Measurements from ENCODE around the gene TRIM72. TPM values are rescaled to one million over a fixed set of nuclear protein-coding genes. Genes with fewer than 3 reads are reported as not detected.

TRIM72 gene
- total and polyA plus RNA-seq, 2 of the 8 experiments (the other 6 are each of a cell fraction or from before 2014, with no cell fraction given): 0.57 to 2.1 TPM

- H3K23ac ChIP-seq (ENCODE audit: insufficient read length): no peak overlapping the region
- peaks cover 3% of the 10 kb centered on the region; the same call in 1 of the 2 replicates for H3K23me2 ChIP-seq (ENCODE audit: low read depth, low read length)
- peaks cover 0 to 6% (median 2%) of the 10 kb centered on the region in 4 experiments; a peak in 2 of 7 replicates for H3K4me1 ChIP-seq (replicated peaks in 1 of 4; ENCODE audit: control insufficient read depth in 3 of 4, insufficient read depth in 4 of 4, low read length in 3 of 4)
- H2AFZ ChIP-seq (ENCODE audit: low read length): no peak overlapping the region
- peaks cover 0 to 2% (median under 1%) of the 10 kb centered on the region in 4 experiments; a peak in 1 of 7 replicates for H3K27me3 ChIP-seq (replicated peaks in 1 of 4; ENCODE audit: control insufficient read depth in 3 of 4, extremely low read depth in 1 of 4, insufficient read depth in 3 of 4, low read length in 3 of 4)
- DNase-seq (ENCODE audit: low read depth in 1 of 2, low spot score in 2 of 2) (no peak), FAIRE-seq (no peak)
- no peaks in the 10 kb centered on the region for H3K79me2 ChIP-seq (ENCODE audit: control insufficient read depth in 1 of 2, insufficient read depth in 2 of 2, low read length in 2 of 2)
- peak overlapping the region; percentile 98 for H3K4ac ChIP-seq (replicated peaks; ENCODE audit: insufficient read length, low read depth, low read length)
- no peaks in the 10 kb centered on the region for H3K9me3 ChIP-seq (ENCODE audit: insufficient read depth in 2 of 2, low read depth in 1 of 2, low read length in 1 of 2)
- no peak overlapping the region for H3K4me2 ChIP-seq (ENCODE audit: insufficient read depth in 1 of 2, low read depth in 2 of 2, low read length in 2 of 2)
- H2BK120ac ChIP-seq (replicated peaks; ENCODE audit: low read depth, low read length): peak overlapping the region; percentile 48
- peak overlapping the region; percentile 39; the same call in 1 of the 2 replicates for H2BK5ac ChIP-seq (ENCODE audit: low read depth, low read length)
- no peaks in the 10 kb centered on the region for H4K20me1 ChIP-seq (replicated peaks in 1 of 2; ENCODE audit: control insufficient read depth in 1 of 2, insufficient read depth in 2 of 2, low read length in 2 of 2)
- no peak overlapping the region for H3K4me3 ChIP-seq (ENCODE audit: extremely low read depth in 1 of 4, insufficient read depth in 2 of 4, low read depth in 3 of 4, low read length in 4 of 4)
- peak overlapping the region; percentile 12 for H3K56ac ChIP-seq (replicated peaks; ENCODE audit: insufficient read length, low read depth, low read length)
- 0 out of 2 replicates have a peak overlapping the region, but pooled peaks have one; percentile 75 for H2AK5ac ChIP-seq (ENCODE audit: low read depth, low read length)
- no peak overlapping the region for H3K14ac ChIP-seq (ENCODE audit: insufficient read length)
- H2BK12ac ChIP-seq (ENCODE audit: low read depth, low read length): peak overlapping the region; percentile 84; the same call in 1 of the 2 replicates
- H3K18ac ChIP-seq (ENCODE audit: extremely low read depth, low read length): no peak overlapping the region
- H3K79me1 ChIP-seq (ENCODE audit: low read depth, low read length): no peaks in the 10 kb centered on the region
- no peak overlapping the region; a peak in 1 of 7 replicates for H3K9ac ChIP-seq (replicated peaks in 1 of 4; ENCODE audit: extremely low read depth in 1 of 4, low read depth in 3 of 4, low read length in 3 of 4)
- ChIA-PET CTCF (ENCODE audit: partially characterized antibody) (interaction anchor here (0.6 to 3.4 kb wide), 6 partner anchors 8 to 116 kb away, joined by 3 to 10 read pairs (median 4); partner anchors contain the start of gene PYDC1), POLR2A (ENCODE audit: partially characterized antibody) (interaction anchor here (0.6 to 1.3 kb wide), 2 partner anchors 91 to 118 kb away, joined by 3 read pairs; no protein-coding TSS in a partner anchor)
- 92% methylated on average over 16 of the region's 16 CpGs; no CpG with 5 or more reads in 1 of the 2 experiments for WGBS, 2 experiments (ENCODE audit: extremely low coverage in 1 of 2, insufficient coverage in 1 of 2, insufficient read length in 1 of 2, insufficient replicate concordance in 2 of 2, low coverage in 1 of 2, low lambda C conversion rate in 2 of 2, missing lambda C conversion rate in 1 of 2)
- no peaks in the 10 kb centered on the region for H3K36me3 ChIP-seq (ENCODE audit: control insufficient read depth in 2 of 4, insufficient read depth in 4 of 4, low read length in 3 of 4)
- H3K27ac ChIP-seq (ENCODE audit: low read depth, low read length): no peak overlapping the region
- no peak overlapping the region for H4K5ac ChIP-seq (ENCODE audit: insufficient read length, low read depth, low read length)
- peak overlapping the region; percentile 72; the same call in 1 of the 2 replicates for H2BK15ac ChIP-seq (ENCODE audit: low read length)
- peak overlapping the region; percentile 59 for H4K91ac ChIP-seq (replicated peaks; ENCODE audit: insufficient read length, low read length)
- H4K8ac ChIP-seq (ENCODE audit: extremely low read depth, insufficient read depth, low read length): no peak overlapping the region
- peak overlapping the region; percentile 66; the same call in 1 of the 2 replicates for H2BK20ac ChIP-seq (ENCODE audit: low read length)
- no peak for TF ChIP-seq FOSL1 (IDR thresholded peaks at IDR 0.05; ENCODE audit: insufficient read depth, low read depth, low read length)
- no peak for TF ChIP-seq ASH2L (IDR thresholded peaks at IDR 0.05; ENCODE audit: low read length)
- no peak for TF ChIP-seq TAF7 (optimal IDR thresholded peaks at IDR 0.05; ENCODE audit: borderline replicate concordance, low read depth, low read length)
- TF ChIP-seq RFX5 (IDR thresholded peaks at IDR 0.05; ENCODE audit: borderline replicate concordance, low read depth, low read length): no peak
- no peak for TF ChIP-seq ATF3 (IDR thresholded peaks at IDR 0.05; ENCODE audit: insufficient read depth, low read depth, low read length)
- no peak for TF ChIP-seq CTBP2 (IDR thresholded peaks at IDR 0.05; ENCODE audit: borderline replicate concordance, insufficient read depth, insufficient read length, low read length)
- no peak for TF ChIP-seq GABPA (IDR thresholded peaks at IDR 0.05; ENCODE audit: borderline replicate concordance, insufficient read depth, low read length)
- no peak for TF ChIP-seq PHF8 (conservative IDR thresholded peaks at IDR 0.05; ENCODE audit: low read depth, low read length)
- TF ChIP-seq CBX5 (IDR thresholded peaks at IDR 0.05; ENCODE audit: low read depth, low read length): no peak
- no peak for TF ChIP-seq TAF1 (IDR thresholded peaks at IDR 0.05; ENCODE audit: low read depth, low read length)
- no peak for TF ChIP-seq EZH2 (IDR thresholded peaks at IDR 0.05; ENCODE audit: low read depth, low read length, severe bottlenecking)
Observed at GRCh38 chr16:31271621-31272190, 57.8 kb downstream of the TRIM72 start.

All from H1 (cell line).